HEK293 (cell line): ENCODE results near the gene PHKB.

Experiments
- CTCF ChIA-PET: fragments of 350-600 bp; formaldehyde crosslinking; extraction: SDS; loops from one replicate; lab custom pipeline; 2021; ENCODE audit warnings: antibody characterized with exemption; lab: Yijun Ruan, JAX
- POLR2A ChIA-PET: fragments of 300-600 bp; formaldehyde crosslinking; extraction: SDS; loops from one replicate; lab custom pipeline; 2020; ENCODE audit warnings: antibody characterized with exemption, inconsistent platforms; lab: Yijun Ruan, JAX
- H3K27ac ChIP-seq: fragments of 200-500 bp; sonication (Bioruptor generic); 2 replicates; pipeline ENCODE4 v1.5.1; 2014; ENCODE audit warnings: low read depth, low read length, control low read depth, inconsistent platforms; ENCODE audit errors: extremely low read depth
- H3K36me3 ChIP-seq, 2 experiments: fragments of 200-500 bp in 1 of 2; sonication (Bioruptor generic) in 1 of 2; 1 replicate in 1 of 2; 2 replicates in 1 of 2; pipeline ENCODE4 v1.5.1; 2014 to 2017; ENCODE audit warnings: inconsistent platforms in 2 of 2, low read length in 2 of 2; ENCODE audit not compliant: control insufficient read depth in 2 of 2, insufficient read depth in 1 of 2
- H3K4me1 ChIP-seq: fragments of 200-500 bp; sonication (Bioruptor generic); 2 replicates; pipeline ENCODE4 v1.5.1; 2014; ENCODE audit warnings: mild to moderate bottlenecking, low read length, inconsistent platforms; ENCODE audit not compliant: control insufficient read depth, insufficient read depth
- H3K4me3 ChIP-seq: 2 replicates; pipeline ENCODE4 v1.5.1; 2011; ENCODE audit warnings: low read depth, mild to moderate bottlenecking, control low read depth, low read length, moderate library complexity
- H3K9me3 ChIP-seq: fragments of 200-500 bp; sonication (Bioruptor generic); 2 replicates; pipeline ENCODE4 v1.5.1; 2014; ENCODE audit warnings: low read depth, low read length, inconsistent platforms; ENCODE audit not compliant: control insufficient read depth, insufficient read depth
- FEZF1 ChIP-seq: fragments of 450-650 bp; formaldehyde crosslinking; IDR thresholded peaks from 2 replicates; pipeline ENCODE4 v1.5.1; 2016; ENCODE audit warnings: missing biosample characterization, missing genetic modification characterization
- GLIS2 ChIP-seq: fragments of 450-650 bp; formaldehyde crosslinking; IDR thresholded peaks from 2 replicates; pipeline ENCODE4 v1.5.1; 2016; ENCODE audit warnings: missing biosample characterization, missing genetic modification characterization
- KLF8 ChIP-seq: fragments of 450-650 bp; formaldehyde crosslinking; IDR thresholded peaks from 2 replicates; pipeline ENCODE4 v1.5.1; 2016; ENCODE audit warnings: missing biosample characterization, missing genetic modification characterization
- OSR2 ChIP-seq: fragments of 450-650 bp; formaldehyde crosslinking; IDR thresholded peaks from 2 replicates; pipeline ENCODE4 v1.5.1; 2016; ENCODE audit warnings: missing biosample characterization, missing genetic modification characterization
- SP7 ChIP-seq: fragments of 450-650 bp; formaldehyde crosslinking; IDR thresholded peaks from 2 replicates; pipeline ENCODE4 v1.5.1; 2016; ENCODE audit warnings: missing biosample characterization, missing genetic modification characterization
- YY1 ChIP-seq: fragments of 450-650 bp; formaldehyde crosslinking; IDR thresholded peaks from 2 replicates; pipeline ENCODE4 v1.5.1; 2018; ENCODE audit warnings: missing biosample characterization, missing genetic modification characterization
- ZBTB21 ChIP-seq: fragments of 450-650 bp; formaldehyde crosslinking; IDR thresholded peaks from 2 replicates; pipeline ENCODE4 v1.5.1; 2017; ENCODE audit warnings: missing biosample characterization, missing genetic modification characterization
- ZIC2 ChIP-seq: fragments of 450-650 bp; formaldehyde crosslinking; IDR thresholded peaks from 2 replicates; pipeline ENCODE4 v1.5.1; 2016; ENCODE audit warnings: missing biosample characterization, missing genetic modification characterization
- ZNF138 ChIP-seq: fragments of 450-650 bp; formaldehyde crosslinking; IDR thresholded peaks from 2 replicates; pipeline ENCODE4 v1.5.1; 2016; ENCODE audit warnings: missing biosample characterization, missing genetic modification characterization, borderline replicate concordance
- ZNF155 ChIP-seq: fragments of 450-650 bp; formaldehyde crosslinking; IDR thresholded peaks from 2 replicates; pipeline ENCODE4 v1.5.1; 2016; ENCODE audit warnings: missing biosample characterization, missing genetic modification characterization
- ZNF214 ChIP-seq: fragments of 450-650 bp; formaldehyde crosslinking; IDR thresholded peaks from 2 replicates; pipeline ENCODE4 v1.5.1; 2017; ENCODE audit warnings: missing biosample characterization, mild to moderate bottlenecking, missing genetic modification characterization, borderline replicate concordance
- ZNF350 ChIP-seq: fragments of 450-650 bp; formaldehyde crosslinking; IDR thresholded peaks from 2 replicates; pipeline ENCODE4 v1.5.0; 2017; ENCODE audit warnings: missing biosample characterization, mild to moderate bottlenecking, missing genetic modification characterization
- ZNF354C ChIP-seq: fragments of 450-650 bp; formaldehyde crosslinking; IDR thresholded peaks from 2 replicates; pipeline ENCODE4 v1.5.1; 2016; ENCODE audit warnings: missing biosample characterization, missing genetic modification characterization, low read depth, borderline replicate concordance
- ZNF391 ChIP-seq: fragments of 450-650 bp; formaldehyde crosslinking; IDR thresholded peaks from 2 replicates; pipeline ENCODE4 v1.5.1; 2016; ENCODE audit warnings: low read depth, missing biosample characterization, missing genetic modification characterization, borderline replicate concordance
- ZNF404 ChIP-seq: fragments of 450-650 bp; formaldehyde crosslinking; IDR thresholded peaks from 2 replicates; pipeline ENCODE4 v1.5.1; 2017; ENCODE audit warnings: missing biosample characterization, missing genetic modification characterization
- ZNF423 ChIP-seq: fragments of 450-650 bp; formaldehyde crosslinking; IDR thresholded peaks from 2 replicates; pipeline ENCODE4 v1.5.1; 2016; ENCODE audit warnings: missing biosample characterization, missing genetic modification characterization
- ZNF521 ChIP-seq: fragments of 450-650 bp; formaldehyde crosslinking; IDR thresholded peaks from 2 replicates; pipeline ENCODE4 v1.5.1; 2017; ENCODE audit warnings: missing biosample characterization, mild to moderate bottlenecking, missing genetic modification characterization
- ZNF544 ChIP-seq: fragments of 450-650 bp; formaldehyde crosslinking; IDR thresholded peaks from 2 replicates; pipeline ENCODE4 v1.5.0; 2017; ENCODE audit warnings: missing biosample characterization, missing genetic modification characterization
- ZNF558 ChIP-seq: fragments of 450-650 bp; formaldehyde crosslinking; IDR thresholded peaks from 2 replicates; pipeline ENCODE4 v1.5.1; 2016; ENCODE audit warnings: missing biosample characterization, missing genetic modification characterization
- ZNF561 ChIP-seq: fragments of 450-650 bp; IDR thresholded peaks from 2 replicates; pipeline ENCODE4 v1.5.1; 2018; ENCODE audit warnings: missing biosample characterization, missing genetic modification characterization, borderline replicate concordance
- ZNF571 ChIP-seq: fragments of 450-650 bp; formaldehyde crosslinking; IDR thresholded peaks from 2 replicates; pipeline ENCODE4 v1.5.0; 2017; ENCODE audit warnings: missing biosample characterization, missing genetic modification characterization
- ZNF585B ChIP-seq: fragments of 450-650 bp; formaldehyde crosslinking; IDR thresholded peaks from 2 replicates; pipeline ENCODE4 v1.5.1; 2016; ENCODE audit warnings: missing biosample characterization, missing genetic modification characterization
- ZXDB ChIP-seq: fragments of 450-650 bp; formaldehyde crosslinking; IDR thresholded peaks from 2 replicates; pipeline ENCODE4 v1.5.1; 2016; ENCODE audit warnings: missing biosample characterization, missing genetic modification characterization
- TF ChIP-seq, protein P1 (sequence below): fragments of 450-650 bp; formaldehyde crosslinking; IDR thresholded peaks from 2 replicates; pipeline ENCODE4 v1.5.1; 2016; ENCODE audit warnings: missing biosample characterization, missing genetic modification characterization
- TF ChIP-seq, protein P2 (sequence below): fragments of 450-650 bp; formaldehyde crosslinking; IDR thresholded peaks from 2 replicates; pipeline ENCODE4 v1.5.1; 2016; ENCODE audit warnings: missing biosample characterization, missing genetic modification characterization
- TF ChIP-seq, protein P3 (sequence below): fragments of 450-650 bp; formaldehyde crosslinking; IDR thresholded peaks from 2 replicates; pipeline ENCODE4 v1.5.1; 2016; ENCODE audit warnings: missing biosample characterization, missing genetic modification characterization

PHKB gene

DNA sequence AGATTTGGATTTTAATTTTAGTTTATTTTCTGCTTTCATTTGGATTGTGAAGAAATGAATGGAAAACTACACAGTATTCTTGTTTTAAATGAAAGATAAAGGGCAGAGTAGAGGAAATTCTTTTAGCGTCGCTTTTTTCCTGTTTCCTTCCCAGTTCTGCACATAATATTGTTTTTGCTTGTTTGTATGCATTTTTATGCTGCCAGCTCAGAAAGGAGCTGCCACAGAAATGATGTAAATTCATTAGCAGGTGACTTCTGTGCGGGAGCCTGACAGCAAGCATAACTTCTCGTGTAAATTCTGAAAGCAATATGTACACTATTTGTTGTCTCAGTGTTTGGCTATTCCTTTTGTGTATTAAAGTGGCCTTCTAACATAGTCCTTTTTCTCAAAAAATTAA lies 234.6 kb downstream of the PHKB start (continued):
- TF ChIP-seq ZNF155 (tag by site-specific recombination) (no peak), FEZF1 (no peak), ZIC2 (tag by site-specific recombination) (no peak), ZNF571 (tag by site-specific recombination) (no peak)
- TF ChIP-seq, protein P1, sequence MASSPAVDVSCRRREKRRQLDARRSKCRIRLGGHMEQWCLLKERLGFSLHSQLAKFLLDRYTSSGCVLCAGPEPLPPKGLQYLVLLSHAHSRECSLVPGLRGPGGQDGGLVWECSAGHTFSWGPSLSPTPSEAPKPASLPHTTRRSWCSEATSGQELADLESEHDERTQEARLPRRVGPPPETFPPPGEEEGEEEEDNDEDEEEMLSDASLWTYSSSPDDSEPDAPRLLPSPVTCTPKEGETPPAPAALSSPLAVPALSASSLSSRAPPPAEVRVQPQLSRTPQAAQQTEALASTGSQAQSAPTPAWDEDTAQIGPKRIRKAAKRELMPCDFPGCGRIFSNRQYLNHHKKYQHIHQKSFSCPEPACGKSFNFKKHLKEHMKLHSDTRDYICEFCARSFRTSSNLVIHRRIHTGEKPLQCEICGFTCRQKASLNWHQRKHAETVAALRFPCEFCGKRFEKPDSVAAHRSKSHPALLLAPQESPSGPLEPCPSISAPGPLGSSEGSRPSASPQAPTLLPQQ (tag by site-specific recombination) = no peak

DNA sequence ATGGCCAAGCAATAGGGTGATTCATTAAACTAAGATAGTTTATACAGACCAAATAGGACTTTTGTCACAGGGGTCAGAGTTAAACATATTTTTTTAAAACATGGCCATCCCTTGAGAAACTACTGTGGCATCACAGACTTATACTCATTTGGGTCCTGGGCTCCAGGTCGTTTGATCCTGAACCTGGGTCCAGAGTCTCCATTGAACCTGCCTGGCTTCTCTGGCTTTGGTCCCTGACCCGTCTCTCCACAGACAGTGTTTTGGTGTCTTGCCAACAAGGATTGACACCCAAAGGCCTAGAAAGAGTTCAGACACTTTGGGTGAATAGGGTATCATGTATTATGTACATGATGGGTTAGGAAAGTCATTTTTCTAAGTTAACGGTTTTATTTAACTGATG lies 236.7 kb downstream of the PHKB start:
- no peaks in the 10 kb centered on the region for H3K9me3 ChIP-seq
- POLR2A ChIA-PET = no interaction called here

DNA sequence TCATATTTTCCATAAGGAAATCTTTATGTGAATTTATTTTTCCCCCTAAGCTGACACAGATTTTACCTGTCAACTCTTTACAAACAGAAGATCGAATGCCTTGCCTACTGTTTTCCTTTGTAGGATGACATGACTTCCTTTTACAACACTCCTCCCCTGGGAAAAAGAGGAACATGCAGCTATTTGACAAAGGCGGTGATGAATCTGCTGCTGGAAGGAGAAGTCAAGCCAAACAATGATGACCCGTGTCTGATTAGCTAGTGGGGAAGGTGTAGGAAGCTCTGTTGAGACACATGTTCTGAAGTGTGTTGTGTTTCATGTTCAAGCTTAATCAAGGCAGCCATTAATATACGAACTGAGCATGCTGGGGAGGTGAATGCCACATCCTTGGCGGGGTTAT lies 238.0 kb downstream of the PHKB start:
- no peaks in the 10 kb centered on the region for H3K9me3 ChIP-seq
- no peaks in the 10 kb centered on the region for H3K4me1 ChIP-seq
- peaks cover 0 to 34% of the 10 kb centered on the region in 2 experiments; a peak in 1 of 3 replicates for H3K36me3 ChIP-seq
- TF ChIP-seq ZNF138 (no peak), YY1 (tag by site-specific recombination) (no peak), SP7 (no peak), ZNF521 (tag by site-specific recombination) (no peak)
- TF ChIP-seq, all 188 proteins: peak for 0
- Histone ChIP-seq H3K27ac (no peak overlapping the region), H3K4me3 (no peak overlapping the region)
- ChIA-PET CTCF (interaction anchor here (1.7 kb wide), 1 partner anchor 12 kb away, joined by 3 read pairs; no protein-coding TSS in a partner anchor), POLR2A (no interaction called here)

More for the DNA sequence above, 236.7 kb downstream of the PHKB start:
- Histone ChIP-seq H3K36me3 (peaks cover 0 to 42% of the 10 kb centered on the region in 2 experiments; a peak in 1 of 3 replicates), H3K27ac (no peak overlapping the region), H3K4me3 (no peak overlapping the region), H3K4me1 (no peaks in the 10 kb centered on the region)
- CTCF ChIA-PET = no interaction called here
- TF ChIP-seq ZNF354C (tag by site-specific recombination) (no peak), ZXDB (tag by site-specific recombination) (no peak), ZNF350 (tag by site-specific recombination) (no peak)

DNA sequence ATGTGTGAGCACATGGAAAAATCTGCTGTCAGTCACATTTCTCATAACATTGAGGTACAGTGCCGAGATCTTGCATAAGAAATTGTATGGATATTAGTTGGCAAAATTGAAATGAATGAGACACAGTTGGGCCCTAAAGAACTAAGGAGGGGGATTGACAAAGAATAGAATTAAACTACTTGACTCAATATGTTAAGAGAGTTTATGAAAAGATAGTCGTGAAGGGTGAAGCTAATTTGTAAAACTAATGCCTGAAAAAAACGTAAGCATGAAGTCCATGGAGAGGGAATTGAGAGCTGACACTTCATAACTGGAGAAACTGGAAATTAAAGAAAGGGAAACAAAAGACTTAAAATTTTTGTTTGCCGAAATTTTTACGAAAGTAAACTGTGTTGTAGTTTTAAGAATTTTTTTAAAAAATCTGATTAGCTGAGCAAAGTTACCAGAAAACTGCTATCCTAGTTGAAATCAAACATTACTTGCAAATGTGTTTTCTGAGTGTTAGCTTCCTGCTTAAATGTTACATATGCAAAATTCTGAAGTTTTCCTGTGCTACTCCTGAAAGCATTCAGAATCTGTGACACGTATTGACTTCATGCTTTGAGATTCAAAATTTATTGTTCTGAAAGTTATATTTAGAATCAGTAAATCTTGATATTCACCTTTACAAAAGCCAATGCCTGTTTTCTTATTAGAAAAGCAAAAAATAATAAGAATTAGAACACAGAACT lies 239.9 kb downstream of the PHKB start:
- CTCF ChIA-PET = no interaction called here
- Histone ChIP-seq H3K27ac (no peak overlapping the region), H3K4me1 (no peaks in the 10 kb centered on the region; the same call in 1 of the 2 replicates), H3K4me3 (no peak overlapping the region), H3K9me3 (no peaks in the 10 kb centered on the region), H3K36me3 (peaks cover 0 to 28% of the 10 kb centered on the region in 2 experiments; a peak in 1 of 3 replicates)
- POLR2A ChIA-PET = no interaction called here
- TF ChIP-seq ZNF558 (tag by site-specific recombination) (no peak), ZNF391 (tag by site-specific recombination) (no peak), ZNF404 (tag by site-specific recombination) (no peak), ZNF544 (no peak), ZBTB21 (tag by site-specific recombination) (no peak), ZNF561 (tag by site-specific recombination) (no peak), ZNF214 (no peak), OSR2 (tag by site-specific recombination) (no peak), ZNF585B (no peak), GLIS2 (tag by site-specific recombination) (no peak), KLF8 (no peak), ZNF423 (tag by site-specific recombination) (no peak)
- TF ChIP-seq, protein P2, sequence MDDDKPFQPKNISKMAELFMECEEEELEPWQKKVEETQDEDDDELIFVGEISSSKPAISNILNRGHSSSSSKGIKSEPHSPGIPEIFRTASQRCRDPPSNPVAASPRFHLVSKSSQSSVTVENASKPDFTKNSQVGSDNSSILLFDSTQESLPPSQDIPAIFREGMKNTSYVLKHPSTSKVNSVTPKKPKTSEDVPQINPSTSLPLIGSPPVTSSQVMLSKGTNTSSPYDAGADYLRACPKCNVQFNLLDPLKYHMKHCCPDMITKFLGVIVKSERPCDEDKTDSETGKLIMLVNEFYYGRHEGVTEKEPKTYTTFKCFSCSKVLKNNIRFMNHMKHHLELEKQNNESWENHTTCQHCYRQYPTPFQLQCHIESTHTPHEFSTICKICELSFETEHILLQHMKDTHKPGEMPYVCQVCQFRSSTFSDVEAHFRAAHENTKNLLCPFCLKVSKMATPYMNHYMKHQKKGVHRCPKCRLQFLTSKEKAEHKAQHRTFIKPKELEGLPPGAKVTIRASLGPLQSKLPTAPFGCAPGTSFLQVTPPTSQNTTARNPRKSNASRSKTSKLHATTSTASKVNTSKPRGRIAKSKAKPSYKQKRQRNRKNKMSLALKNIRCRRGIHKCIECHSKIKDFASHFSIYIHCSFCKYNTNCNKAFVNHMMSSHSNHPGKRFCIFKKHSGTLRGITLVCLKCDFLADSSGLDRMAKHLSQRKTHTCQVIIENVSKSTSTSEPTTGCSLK (tag by site-specific recombination) = no peak
- TF ChIP-seq, protein P3, sequence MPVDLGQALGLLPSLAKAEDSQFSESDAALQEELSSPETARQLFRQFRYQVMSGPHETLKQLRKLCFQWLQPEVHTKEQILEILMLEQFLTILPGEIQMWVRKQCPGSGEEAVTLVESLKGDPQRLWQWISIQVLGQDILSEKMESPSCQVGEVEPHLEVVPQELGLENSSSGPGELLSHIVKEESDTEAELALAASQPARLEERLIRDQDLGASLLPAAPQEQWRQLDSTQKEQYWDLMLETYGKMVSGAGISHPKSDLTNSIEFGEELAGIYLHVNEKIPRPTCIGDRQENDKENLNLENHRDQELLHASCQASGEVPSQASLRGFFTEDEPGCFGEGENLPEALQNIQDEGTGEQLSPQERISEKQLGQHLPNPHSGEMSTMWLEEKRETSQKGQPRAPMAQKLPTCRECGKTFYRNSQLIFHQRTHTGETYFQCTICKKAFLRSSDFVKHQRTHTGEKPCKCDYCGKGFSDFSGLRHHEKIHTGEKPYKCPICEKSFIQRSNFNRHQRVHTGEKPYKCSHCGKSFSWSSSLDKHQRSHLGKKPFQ (tag by site-specific recombination) = no peak
